GM21786 (cell line): ENCODE results near the gene TSEN2.
"Not testable (repeated sequence)": the region's sequence is repeated elsewhere in the genome, so short reads cannot be mapped to it uniquely, and the experiment has no call there.

ENCODE experiments used
- ATAC-seq: cut with Tn5 transposase; IDR thresholded peaks from one replicate; pipeline ENCODE4 v1.9.1; 2021; ENCODE audit not compliant: unreplicated experiment

TSEN2 gene

GRCh38 chr3:12501360-12502020 lies 17.2 kb downstream of the TSEN2 start:
- ATAC-seq, result no peak

GRCh38 chr3:12503126-12503957 lies 19.1 kb downstream of the TSEN2 start:
- ATAC-seq, result no peak

GRCh38 chr3:12506201-12506709 lies 22.0 kb downstream of the TSEN2 start:
- ATAC-seq, result no peak

- no peak for ATAC-seq
These were observed 23.5 kb downstream of the TSEN2 start for GRCh38 chr3:12507591-12508281.

GRCh38 chr3:12508291-12508700 lies 24.0 kb downstream of the TSEN2 start:
- ATAC-seq, result no peak

GRCh38 chr3:12509466-12509865 lies 25.2 kb downstream of the TSEN2 start:
- ATAC-seq, result no peak

GRCh38 chr3:12512534-12513118 lies 28.3 kb downstream of the TSEN2 start:
- no peak for ATAC-seq

- no peak for ATAC-seq
These were observed 29.6 kb downstream of the TSEN2 start for GRCh38 chr3:12513694-12514446.

GRCh38 chr3:12515631-12516030 lies 31.4 kb downstream of the TSEN2 start:
- ATAC-seq, result no peak

- no peak for ATAC-seq
These were observed 32.6 kb downstream of the TSEN2 start for GRCh38 chr3:12516873-12517272.

- ATAC-seq, result no peak
These were observed 34.2 kb downstream of the TSEN2 start for GRCh38 chr3:12518261-12519028.

- ATAC-seq, result no peak
These were observed 36.7 kb downstream of the TSEN2 start for GRCh38 chr3:12521010-12521409.

GRCh38 chr3:12522721-12523120 lies 38.4 kb downstream of the TSEN2 start:
- ATAC-seq, result no peak

- ATAC-seq, result no peak
These were observed 43.5 kb downstream of the TSEN2 start for GRCh38 chr3:12527757-12528143.

GRCh38 chr3:12532182-12532581 lies 47.9 kb downstream of the TSEN2 start:
- no peak for ATAC-seq

GRCh38 chr3:12536423-12536822 lies 52.1 kb downstream of the TSEN2 start:
- ATAC-seq, result no peak

- ATAC-seq, result no peak
These were observed 57.3 kb downstream of the TSEN2 start for GRCh38 chr3:12541625-12542024.

GRCh38 chr3:12543497-12543896 lies 59.2 kb downstream of the TSEN2 start:
- ATAC-seq, result not testable (repeated sequence)

GRCh38 chr3:12544652-12545472 lies 60.6 kb downstream of the TSEN2 start:
- ATAC-seq, result no peak
